Erythroblast (primary cell): Measurements from ENCODE around the gene RAB22A.

Experiments
- GATA1 ChIP-seq: IDR thresholded peaks from 2 replicates; pipeline ENCODE4 v1.6.1; 2011; ENCODE audit warnings: low read depth, mild to moderate bottlenecking, control low read depth, low read length, moderate library complexity
- POLR2A ChIP-seq: IDR thresholded peaks from 2 replicates; pipeline ENCODE4 v1.6.1; 2011; ENCODE audit warnings: mild to moderate bottlenecking, low read length

GRCh38 chr20:58340151-58340550, 30.6 kb downstream of the RAB22A start:
- TF ChIP-seq POLR2A (no peak), GATA1 (no peak)
